Upper lobe of right lung (tissue), 1 donor: ENCODE measurements around the gene AGPAT2. TPM values are rescaled to one million over a fixed set of nuclear protein-coding genes. Genes with fewer than 3 reads are reported as not detected.
"Not testable (repeated sequence)": the region's sequence is repeated elsewhere in the genome, so short reads cannot be mapped to it uniquely, and the experiment has no call there.

Experiments used
- ATAC-seq: fragments of 200-7000 bp; cut with Tn5 transposase; one replicate; pipeline ENCODE4 v1.9.1; 2020; ENCODE audit warnings: mild to moderate bottlenecking, moderate library complexity
- DNase-seq: peaks from one replicate; pipeline ENCODE4 v3.0.0-alpha.2; 2020
- H3K27ac ChIP-seq: fragments of 200-600 bp; one replicate; pipeline ENCODE4 v1.8.0; 2022
- H3K27me3 ChIP-seq: fragments of 200-600 bp; one replicate; pipeline ENCODE4 v1.8.0; 2022; ENCODE audit warnings: mild to moderate bottlenecking
- H3K36me3 ChIP-seq: fragments of 200-600 bp; one replicate; pipeline ENCODE4 v1.8.0; 2022
- H3K4me1 ChIP-seq: fragments of 200-600 bp; one replicate; pipeline ENCODE4 v1.8.0; 2022
- H3K4me3 ChIP-seq: fragments of 200-600 bp; one replicate; pipeline ENCODE4 v1.8.0; 2022; ENCODE audit warnings: mild to moderate bottlenecking
- H3K9me3 ChIP-seq: fragments of 200-600 bp; one replicate; pipeline ENCODE4 v1.8.0; 2022
- CTCF ChIP-seq: fragments of 200-600 bp; IDR thresholded peaks from one replicate; pipeline ENCODE4 v1.8.0; 2022; ENCODE audit warnings: antibody characterized with exemption
- intact Hi-C: fragments of 100-400 bp; cut with DNase I; formaldehyde crosslinking; loops from one replicate; pipeline ENCODE4 v1.11.0; 2022
- total RNA-seq: library from RNA; stranded (reverse); fragmentation: NEBNext Ultra II Directional; extraction: Animal tissue kit (Norgen Biotek cat#: 25700); gene quantifications from one replicate; pipeline ENCODE4 v1.2.1, GENCODE V29; 2021
- donor health status: DM: no; HTN: yes; CAD: no; lungs with severe emphysema.

The AGPAT2 gene
- total RNA-seq, 1 donor from 2014 or later, result 117 TPM

- no peak for TF ChIP-seq CTCF
- ATAC-seq (no peak), DNase-seq (no peak)
- intact Hi-C loops, result no loop called here
- Histone ChIP-seq H3K4me1 (peaks cover 10% of the 10 kb centered on the region), H3K36me3 (no peaks in the 10 kb centered on the region), H3K27ac (no peak overlapping the region), H3K4me3 (no peak overlapping the region), H3K9me3 (no peaks in the 10 kb centered on the region), H3K27me3 (peaks cover 8% of the 10 kb centered on the region)
Observed at GRCh38 chr9:136707849-136708517, 20.7 kb upstream of the AGPAT2 start.

GRCh38 chr9:136707011-136707410 is 19.8 kb upstream of the AGPAT2 start:
- intact Hi-C loops, result no loop called here

GRCh38 chr9:136705564-136705963 is 18.3 kb upstream of the AGPAT2 start:
- H3K4me1 ChIP-seq, result peaks cover 2% of the 10 kb centered on the region
- no peak overlapping the region for H3K4me3 ChIP-seq
- DNase-seq (no peak), ATAC-seq (no peak)
- H3K27ac ChIP-seq, result no peak overlapping the region
- intact Hi-C loops, result no loop called here
- no peaks in the 10 kb centered on the region for H3K36me3 ChIP-seq
- H3K9me3 ChIP-seq, result no peaks in the 10 kb centered on the region
- H3K27me3 ChIP-seq, result no peaks in the 10 kb centered on the region
- TF ChIP-seq CTCF, result no peak

More at GRCh38 chr9:136707011-136707410, 19.8 kb upstream of the AGPAT2 start:
- no peak for TF ChIP-seq CTCF
- Histone ChIP-seq H3K27ac (no peak overlapping the region), H3K9me3 (no peaks in the 10 kb centered on the region), H3K27me3 (peaks cover 8% of the 10 kb centered on the region), H3K4me1 (peaks cover 7% of the 10 kb centered on the region), H3K4me3 (no peak overlapping the region), H3K36me3 (no peaks in the 10 kb centered on the region)
- DNase-seq (no peak), ATAC-seq (no peak)

- H3K9me3 ChIP-seq, ATAC-seq, H3K27me3 ChIP-seq, H3K36me3 ChIP-seq, H3K27ac ChIP-seq, H3K4me3 ChIP-seq, intact Hi-C loops, H3K4me1 ChIP-seq, DNase-seq: not testable (repeated sequence)
Observed at GRCh38 chr9:136704741-136705140, 17.5 kb upstream of the AGPAT2 start.

- DNase-seq, result no peak
- H3K4me1 ChIP-seq, result peaks cover 8% of the 10 kb centered on the region
- ATAC-seq, result peak; percentile 56
- H3K27ac ChIP-seq, result no peak overlapping the region
- H3K9me3 ChIP-seq, result no peaks in the 10 kb centered on the region
- intact Hi-C loops, result no loop called here
- H3K27me3 ChIP-seq, result no peaks in the 10 kb centered on the region
- no peaks in the 10 kb centered on the region for H3K36me3 ChIP-seq
- no peak overlapping the region for H3K4me3 ChIP-seq
- TF ChIP-seq CTCF, result no peak
Observed at GRCh38 chr9:136703276-136703860, 16.1 kb upstream of the AGPAT2 start.

GRCh38 chr9:136701668-136702053 is 14.4 kb upstream of the AGPAT2 start:
- Histone ChIP-seq H3K27ac (no peak overlapping the region), H3K36me3 (no peaks in the 10 kb centered on the region), H3K4me3 (no peak overlapping the region), H3K27me3 (no peaks in the 10 kb centered on the region), H3K9me3 (no peaks in the 10 kb centered on the region), H3K4me1 (peaks cover 14% of the 10 kb centered on the region)
- no peak for DNase-seq
- no peak for TF ChIP-seq CTCF
- intact Hi-C loops, result no loop called here
- no peak for ATAC-seq
